GM12875 (cell line): ENCODE data around the gene SLC6A8.

Source experiments
- H3K4me3 ChIP-seq: one replicate; pipeline ENCODE4 v1.5.1; 2011; ENCODE audit warnings: low read depth, low read length, control low read depth
- TF ChIP-seq, protein P1 (sequence below): IDR thresholded peaks from 2 replicates; pipeline ENCODE4 v1.5.1; 2011; ENCODE audit warnings: low read depth, mild to moderate bottlenecking, control low read depth, inconsistent platforms, low read length, moderate library complexity, borderline replicate concordance; ENCODE audit not compliant: insufficient read depth

Gene SLC6A8

DNA sequence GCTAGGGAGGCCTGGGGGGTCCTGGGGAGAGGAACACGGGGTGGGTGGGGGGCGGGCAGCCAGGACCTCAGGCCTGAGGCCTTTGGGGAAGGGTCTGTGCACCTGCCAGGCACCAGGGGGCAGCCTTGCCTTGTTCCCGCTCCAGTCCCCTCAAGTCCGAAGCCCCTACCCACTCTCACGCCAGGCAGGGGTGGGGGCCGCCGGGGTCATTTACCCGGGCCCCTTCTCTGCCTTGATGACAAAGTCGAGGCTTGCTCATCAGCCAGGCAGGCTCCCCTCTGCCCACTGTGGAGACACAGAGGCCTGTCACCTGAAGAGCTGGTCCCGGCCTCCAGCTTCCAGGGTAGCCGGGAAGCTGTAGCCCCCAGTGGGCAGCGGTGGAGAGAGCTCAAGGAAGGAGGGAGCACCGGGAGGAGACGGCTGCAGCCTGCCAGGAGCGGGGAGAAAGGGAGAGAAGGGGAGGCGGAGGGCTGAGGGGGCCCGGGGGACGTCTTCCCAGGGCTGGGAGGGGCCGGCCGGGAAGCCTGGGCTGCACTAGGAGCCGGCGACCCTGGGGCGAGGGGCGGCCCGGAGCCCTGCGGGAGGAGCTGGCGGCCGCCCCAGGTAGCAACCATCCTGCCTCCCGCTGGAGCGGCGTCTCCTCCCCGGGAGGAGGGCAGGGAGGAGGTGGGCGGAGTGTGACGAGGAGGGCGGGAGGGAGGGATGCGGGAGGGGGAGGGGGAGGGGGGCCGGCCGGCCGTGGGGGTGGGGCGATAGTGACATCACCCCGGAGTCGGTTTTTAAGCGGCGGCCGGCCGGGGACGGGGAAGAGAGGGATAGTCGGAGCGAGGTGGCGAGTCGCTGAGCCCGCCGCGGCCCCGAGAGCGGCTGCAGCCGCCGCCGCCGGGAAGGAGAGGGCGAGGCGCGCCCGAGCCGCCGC is at the start of gene SLC6A8:
Gene SLC6A8 (plus strand): TSS at position 806 of the 919 bp plus-strand sequence. CDS start 649 bp downstream, outside the sequence.
- H3K4me3 ChIP-seq, result no peak within 1 kb of the TSS
- TF ChIP-seq, protein P1, sequence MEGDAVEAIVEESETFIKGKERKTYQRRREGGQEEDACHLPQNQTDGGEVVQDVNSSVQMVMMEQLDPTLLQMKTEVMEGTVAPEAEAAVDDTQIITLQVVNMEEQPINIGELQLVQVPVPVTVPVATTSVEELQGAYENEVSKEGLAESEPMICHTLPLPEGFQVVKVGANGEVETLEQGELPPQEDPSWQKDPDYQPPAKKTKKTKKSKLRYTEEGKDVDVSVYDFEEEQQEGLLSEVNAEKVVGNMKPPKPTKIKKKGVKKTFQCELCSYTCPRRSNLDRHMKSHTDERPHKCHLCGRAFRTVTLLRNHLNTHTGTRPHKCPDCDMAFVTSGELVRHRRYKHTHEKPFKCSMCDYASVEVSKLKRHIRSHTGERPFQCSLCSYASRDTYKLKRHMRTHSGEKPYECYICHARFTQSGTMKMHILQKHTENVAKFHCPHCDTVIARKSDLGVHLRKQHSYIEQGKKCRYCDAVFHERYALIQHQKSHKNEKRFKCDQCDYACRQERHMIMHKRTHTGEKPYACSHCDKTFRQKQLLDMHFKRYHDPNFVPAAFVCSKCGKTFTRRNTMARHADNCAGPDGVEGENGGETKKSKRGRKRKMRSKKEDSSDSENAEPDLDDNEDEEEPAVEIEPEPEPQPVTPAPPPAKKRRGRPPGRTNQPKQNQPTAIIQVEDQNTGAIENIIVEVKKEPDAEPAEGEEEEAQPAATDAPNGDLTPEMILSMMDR, result peak; percentile 47

DNA sequence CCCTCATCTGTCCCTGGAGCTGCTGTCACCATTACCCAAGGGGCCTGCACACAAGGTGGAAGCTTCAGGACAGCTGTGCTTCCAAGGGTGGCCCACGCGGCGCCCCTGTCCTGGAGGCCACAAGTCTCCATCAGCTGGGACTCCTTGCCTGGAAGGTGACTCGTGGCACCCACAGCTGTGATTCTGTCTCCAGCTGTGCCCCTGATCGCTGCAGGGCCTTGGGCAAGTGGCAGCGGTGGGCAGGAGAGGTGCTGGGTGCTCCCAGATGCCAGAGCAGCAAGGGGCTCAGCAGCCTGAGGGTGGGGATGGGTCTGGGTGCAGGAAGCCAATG is 49.7 kb upstream of the SLC6A8 start:
- TF ChIP-seq, protein P1, result no peak
- no peak overlapping the region for H3K4me3 ChIP-seq

DNA sequence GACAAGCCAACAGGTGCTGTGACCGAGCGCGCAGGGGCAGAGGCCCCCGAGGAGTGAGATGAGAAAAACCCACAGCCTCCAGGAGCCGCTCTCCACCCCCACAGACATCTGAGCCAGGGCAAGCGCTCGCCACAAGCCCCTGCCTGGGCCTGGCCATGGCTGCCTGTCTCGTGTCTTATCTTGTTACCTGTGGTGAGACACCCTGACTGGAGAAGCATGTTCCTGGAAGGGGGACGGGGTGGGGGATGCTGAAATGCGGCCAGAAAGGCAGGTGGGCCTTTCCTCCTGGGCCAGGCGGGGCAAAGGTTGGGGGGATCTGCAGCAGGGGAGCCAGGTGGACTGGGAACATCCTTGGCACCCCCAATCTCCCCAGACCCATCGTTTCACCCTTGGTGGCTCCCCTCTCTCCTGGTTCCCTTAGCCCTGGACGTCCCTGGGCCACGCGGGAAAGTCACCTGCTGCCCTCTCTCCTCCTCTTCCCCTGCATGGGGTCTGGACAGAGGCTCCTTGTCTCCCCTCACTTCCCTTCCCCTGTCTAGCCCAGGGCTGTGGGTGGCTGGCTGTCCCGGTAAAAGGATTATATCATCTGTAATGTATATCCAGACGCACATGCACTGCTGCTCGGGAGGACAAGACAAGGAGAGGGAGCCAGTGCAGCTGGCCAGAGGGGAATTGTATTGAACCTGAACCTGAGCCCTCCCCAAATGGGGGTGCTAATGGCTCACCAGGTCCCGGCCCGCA is 49.1 kb upstream of the SLC6A8 start:
- TF ChIP-seq, protein P1, result no peak
- no peak overlapping the region for H3K4me3 ChIP-seq

DNA sequence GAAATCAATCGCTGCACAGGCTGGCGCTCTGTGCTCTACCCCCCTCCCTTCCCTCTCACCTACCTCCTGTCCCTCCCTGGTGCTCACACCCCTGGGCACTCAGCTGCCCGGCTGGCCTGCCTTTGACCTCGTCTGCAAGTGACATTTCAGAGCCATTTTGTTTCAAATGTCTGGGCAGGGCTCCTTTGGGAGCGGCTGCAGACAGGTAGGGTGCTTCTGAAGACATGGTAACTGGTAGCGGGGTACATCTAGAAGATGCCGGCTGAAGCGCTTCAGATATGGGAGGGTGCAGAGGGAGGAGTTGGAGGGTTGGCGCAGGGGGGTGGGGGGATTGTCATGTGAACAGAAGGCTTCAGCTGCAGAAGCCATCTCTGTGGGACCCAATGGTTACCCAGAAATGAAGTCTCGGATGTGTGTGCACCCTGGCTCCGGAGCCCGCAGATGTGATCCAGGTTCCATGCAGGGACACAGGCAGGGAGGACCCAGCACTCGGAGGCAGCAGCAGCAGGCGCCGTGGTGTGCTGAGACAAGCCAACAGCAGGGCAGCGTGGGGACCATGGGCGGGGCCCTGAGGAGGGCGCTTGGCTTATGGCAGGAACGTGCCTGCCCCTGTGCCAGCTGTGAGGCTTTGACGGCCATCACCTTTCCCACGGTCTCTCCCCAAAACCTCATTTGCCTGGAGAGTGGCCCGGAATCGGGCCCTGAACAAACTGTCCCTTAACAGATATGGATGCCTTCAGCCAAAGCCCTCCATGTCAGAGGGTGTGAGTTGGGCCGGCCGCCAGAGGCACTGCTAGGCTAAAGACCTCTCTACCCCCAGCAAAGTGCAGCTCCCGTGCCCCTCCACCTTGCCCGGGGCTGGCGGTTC is 48.3 kb upstream of the SLC6A8 start:
- H3K4me3 ChIP-seq, result no peak overlapping the region
- TF ChIP-seq, protein P1, result no peak

DNA sequence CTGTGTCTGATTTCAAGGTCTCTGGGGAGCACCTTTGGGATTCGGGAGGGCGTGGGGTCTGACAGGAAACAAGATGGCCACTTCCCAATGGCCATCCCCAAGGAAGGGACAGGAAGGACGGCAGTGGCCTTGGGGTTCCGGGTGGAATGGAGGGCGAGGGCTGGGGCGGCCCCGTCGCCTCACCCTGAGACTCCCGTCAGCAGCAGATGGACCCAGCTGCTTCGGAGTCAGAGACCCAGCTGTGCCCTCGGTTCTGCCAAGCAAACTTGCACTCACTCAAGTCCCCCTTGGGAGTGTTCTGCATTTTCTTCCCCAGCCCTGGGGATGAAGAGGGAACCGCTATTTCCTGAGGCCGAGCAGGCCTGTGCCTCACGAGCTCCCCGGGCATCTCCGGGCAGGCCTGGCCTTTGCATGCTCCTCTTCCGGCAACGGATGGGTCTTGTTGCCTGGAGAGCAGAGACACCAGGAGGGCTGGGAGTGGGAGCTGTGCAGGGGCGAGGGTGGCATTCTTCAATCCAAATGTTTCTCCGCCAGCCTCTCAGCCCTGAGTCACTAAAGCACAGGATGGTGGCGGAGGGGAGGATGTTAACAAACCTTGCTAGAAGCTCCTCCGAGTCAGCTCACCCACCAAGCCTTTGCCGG is 47.6 kb upstream of the SLC6A8 start:
- TF ChIP-seq, protein P1, result no peak
- no peak overlapping the region for H3K4me3 ChIP-seq

DNA sequence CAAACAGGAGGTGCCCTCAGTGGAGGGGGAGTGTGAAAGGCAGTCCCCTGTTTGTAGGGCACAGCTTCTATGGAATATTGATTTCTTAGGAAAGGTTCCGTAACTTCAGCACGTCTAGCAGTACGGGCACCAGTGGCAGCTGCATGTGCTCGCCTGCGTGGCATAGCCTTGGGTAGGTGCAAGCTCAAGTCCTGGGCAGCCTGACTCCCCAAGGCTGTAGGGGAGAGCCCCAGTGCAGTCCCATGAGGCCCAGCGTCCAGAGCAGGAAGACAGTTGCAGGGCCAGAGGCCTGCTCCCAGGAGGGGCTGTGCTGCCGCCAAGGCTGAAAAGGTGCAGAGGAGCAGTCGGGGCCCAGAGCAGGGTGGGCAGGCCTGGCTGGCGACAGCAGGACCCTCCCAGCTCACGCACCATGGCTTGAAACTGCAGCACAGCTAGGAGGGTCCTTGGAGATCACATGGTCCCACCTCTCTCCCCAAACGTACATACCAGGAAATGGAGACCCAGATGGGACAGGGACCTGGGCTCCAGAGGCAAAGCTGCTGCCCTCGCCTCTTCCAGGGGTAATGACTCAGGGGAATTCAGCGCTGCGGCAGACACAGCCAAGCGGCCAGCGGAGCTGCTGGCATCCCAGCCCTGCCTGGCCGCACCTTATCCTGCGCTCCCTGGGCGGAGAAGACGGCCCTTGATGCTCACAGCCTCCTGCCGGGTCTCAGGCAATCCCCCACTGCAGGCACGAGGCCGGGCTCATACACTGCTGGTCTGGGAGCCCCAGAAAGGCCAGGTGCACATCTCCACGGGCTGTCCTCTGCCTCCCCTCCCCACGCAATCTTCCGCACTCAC is 46.8 kb upstream of the SLC6A8 start:
- no peak overlapping the region for H3K4me3 ChIP-seq
- TF ChIP-seq, protein P1, result no peak
